CD4-positive, alpha-beta T cell treated with Interleukin-6 for 4 hours (primary cell): ENCODE results near the gene FKBP5.
"Not testable (repeated sequence)": the region's sequence is repeated elsewhere in the genome, so short reads cannot be mapped to it uniquely, and the experiment has no call there.

Experiments
- DNase-seq: peaks from one replicate; pipeline ENCODE4 v3.0.0-alpha.2; 2020; ENCODE audit warnings: mixed read lengths

FKBP5 gene

DNA sequence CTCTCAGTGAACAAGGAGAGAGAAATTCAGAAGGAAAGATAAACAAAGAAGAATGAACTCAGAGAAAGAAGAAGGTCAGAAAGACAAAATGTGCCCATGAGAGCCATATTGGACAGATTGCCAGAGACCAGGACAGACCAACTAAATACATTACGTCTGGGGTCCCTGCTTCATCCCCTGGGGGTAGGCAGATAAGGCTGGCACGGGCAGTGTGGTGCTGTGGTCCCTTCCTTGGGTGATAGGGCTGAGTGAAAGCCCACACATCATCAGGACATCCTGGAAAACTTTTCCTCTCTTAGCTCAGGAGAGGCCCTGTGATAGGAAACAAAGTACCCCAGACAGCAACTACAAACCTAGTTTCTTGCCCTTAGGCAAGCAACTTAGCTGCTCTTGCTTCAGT, 34.9 kb upstream of the FKBP5 start:
- no peak for DNase-seq

DNA sequence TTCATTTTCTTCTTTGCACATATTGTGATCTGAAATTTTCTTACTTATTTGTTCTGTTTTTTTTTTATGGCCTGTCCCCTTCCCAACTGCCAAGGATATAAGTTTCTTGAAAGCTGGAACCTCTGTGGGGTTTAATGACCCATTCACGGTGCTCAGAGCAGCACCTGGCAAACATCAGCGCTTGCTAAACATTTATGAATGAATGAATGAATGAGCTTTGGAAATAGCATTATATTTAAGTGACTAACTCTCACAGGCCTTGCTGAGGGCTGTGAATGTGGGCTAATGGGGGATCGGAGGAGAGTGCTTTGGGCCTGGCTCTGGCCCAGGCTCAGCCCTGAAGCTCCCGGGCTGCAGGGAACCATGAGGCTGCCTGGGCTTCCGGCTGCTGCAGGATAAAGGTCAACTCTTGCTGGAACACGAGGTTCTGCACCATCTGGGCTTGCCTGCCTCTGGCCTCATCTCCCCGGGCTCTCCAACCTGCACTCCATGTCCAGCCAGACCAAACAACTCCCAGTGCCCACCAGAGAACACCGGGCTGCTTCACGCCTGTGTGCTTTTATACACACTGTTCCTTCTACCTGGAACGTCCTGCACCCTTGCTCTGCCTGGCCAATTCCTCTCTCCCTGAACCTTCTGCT, 33.5 kb upstream of the FKBP5 start:
- DNase-seq: no peak

DNA sequence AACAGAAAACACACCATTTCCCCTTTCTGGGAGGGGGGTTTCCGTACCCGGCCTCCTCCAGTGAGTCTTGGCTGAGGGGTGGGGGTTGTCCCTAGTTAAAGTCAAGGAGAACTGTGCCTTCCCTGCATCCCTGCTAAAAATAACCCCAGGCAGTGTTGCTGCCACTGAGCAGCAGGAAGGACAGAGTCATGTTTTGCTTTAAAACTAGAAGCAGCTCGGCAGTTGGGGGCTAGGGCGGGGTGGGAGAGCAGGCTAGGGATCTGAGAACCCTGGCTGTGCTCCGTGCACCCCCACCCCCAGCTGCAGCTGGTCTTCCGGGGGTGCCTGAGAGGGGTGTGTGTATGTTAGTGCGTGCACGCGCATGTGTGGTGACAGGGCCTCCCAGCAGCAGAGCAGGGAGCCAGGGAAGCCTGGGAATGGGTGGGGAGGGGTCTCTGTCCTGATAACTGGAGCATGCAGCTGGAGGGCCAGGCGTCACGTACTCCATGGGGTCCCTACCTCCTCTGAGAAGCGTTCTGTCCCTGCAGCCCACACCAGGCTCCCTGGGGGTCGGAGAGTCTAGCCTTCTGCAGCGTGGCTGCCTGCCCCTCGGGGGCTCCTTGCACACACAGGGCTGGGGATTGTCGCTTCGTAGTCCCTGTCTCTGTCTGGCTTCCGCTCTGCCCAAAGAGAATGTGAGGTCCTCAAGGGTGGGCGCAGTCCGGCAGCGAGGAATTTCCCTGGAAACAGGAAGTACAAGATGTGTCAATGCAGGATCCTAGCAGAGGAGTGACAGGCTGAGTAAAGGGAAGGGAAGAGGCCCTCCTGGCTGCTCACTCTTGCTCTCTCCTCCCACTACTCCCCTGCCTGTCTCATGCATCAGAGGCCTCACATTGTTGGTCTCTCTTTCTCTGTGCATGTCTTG, 31.4 kb upstream of the FKBP5 start:
- peak; percentile 65 for DNase-seq

GRCh38 chr6:35719404-35719829, 30.7 kb upstream of the FKBP5 start:
- no peak for DNase-seq

DNA sequence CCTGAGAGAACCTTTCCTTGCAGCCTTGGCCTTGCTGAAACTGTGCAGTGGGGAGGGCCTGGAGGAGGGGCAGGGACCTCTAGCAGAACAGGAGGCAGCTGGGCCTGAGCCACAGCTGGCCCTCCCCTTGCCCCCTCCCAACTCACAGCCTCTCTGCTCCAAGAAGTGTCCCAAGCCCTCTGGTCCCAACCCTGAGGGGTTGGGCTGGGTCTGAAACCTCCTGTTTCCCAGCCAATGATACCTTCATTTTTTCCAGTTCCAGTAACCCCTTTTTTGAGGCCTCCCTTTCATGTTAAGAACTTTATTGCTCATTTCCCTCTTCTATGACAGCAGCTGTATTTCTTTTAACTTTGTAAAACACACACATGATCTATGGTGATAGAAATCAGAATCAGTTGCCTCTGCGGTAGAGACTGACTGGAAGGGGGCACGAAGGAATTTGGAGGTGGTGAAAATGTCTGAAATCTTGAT, 30.2 kb upstream of the FKBP5 start:
- DNase-seq: peak; percentile 58

- DNase-seq: no peak
Observed at GRCh38 chr6:35718375-35718736, 29.6 kb upstream of the FKBP5 start.

- DNase-seq: no peak
Observed at GRCh38 chr6:35717449-35718374, 29.0 kb upstream of the FKBP5 start.

DNA sequence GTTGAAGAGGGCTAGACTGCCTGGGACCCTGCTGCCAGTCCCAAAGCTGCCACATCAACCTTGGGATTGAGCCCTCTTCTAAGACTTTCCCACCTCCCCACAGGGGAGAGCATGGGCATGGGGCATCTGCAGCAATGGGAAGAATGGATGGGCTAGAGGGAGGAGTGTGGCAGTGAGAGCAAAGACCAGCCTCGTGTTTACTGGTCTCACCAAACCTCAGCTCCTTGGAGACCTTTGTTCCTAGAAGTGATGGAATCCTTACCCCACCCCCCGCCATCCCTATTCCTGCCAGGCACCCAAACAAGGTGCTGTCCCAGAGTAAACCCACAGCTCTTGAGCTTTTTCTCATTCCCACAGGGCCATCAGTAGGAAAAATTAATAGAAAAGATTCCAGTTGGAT, 28.1 kb upstream of the FKBP5 start:
- DNase-seq: no peak

GRCh38 chr6:35713006-35713767, 24.5 kb upstream of the FKBP5 start:
- DNase-seq: no peak

DNA sequence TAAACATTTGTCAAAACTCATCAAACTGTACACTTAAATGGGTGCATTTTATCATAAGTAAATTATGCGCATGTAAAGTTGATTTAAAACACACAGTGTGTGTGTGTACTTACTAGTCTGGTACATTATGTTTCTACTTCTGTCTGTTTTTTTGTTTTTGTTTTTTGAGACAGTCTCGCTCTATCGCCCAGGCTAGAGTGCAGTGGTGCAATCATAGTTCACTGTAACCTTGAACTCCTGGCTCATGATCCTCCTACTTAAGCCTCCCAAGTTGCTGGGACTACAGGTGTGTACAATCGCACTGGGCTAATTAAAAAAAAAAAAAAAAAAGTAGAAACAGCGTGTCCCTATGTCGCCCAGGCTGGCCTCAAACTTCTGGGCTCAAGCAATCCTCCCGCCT, 23.0 kb upstream of the FKBP5 start:
- DNase-seq: no peak

DNA sequence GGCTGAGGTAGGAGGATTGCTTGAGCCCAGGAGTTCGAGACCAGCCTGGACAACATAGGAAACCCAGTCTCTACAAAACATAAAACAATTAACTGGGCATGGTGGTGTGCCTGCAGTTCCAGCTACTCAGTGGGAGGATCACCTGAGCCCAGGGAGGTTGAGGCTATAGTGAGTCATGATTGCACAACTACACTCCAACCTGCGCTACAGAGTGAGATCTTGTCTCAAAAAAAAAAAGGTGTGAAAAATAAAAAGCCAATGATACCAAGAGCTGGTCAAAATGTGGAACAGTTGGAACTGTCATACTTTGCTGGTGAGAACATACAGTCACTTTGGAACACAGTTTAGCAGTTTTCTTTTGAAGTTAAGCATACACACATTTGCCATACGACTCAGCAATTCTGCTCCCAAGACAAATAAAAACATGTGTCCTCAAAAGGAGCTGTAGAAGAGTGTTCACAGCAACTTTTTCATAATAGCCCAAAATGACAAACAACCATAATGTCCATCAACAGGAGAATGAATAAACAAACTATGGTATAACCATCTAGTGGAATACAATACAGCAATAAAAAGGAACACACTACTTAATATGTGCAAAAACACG, 21.6 kb upstream of the FKBP5 start:
- DNase-seq: peak; percentile 40

DNA sequence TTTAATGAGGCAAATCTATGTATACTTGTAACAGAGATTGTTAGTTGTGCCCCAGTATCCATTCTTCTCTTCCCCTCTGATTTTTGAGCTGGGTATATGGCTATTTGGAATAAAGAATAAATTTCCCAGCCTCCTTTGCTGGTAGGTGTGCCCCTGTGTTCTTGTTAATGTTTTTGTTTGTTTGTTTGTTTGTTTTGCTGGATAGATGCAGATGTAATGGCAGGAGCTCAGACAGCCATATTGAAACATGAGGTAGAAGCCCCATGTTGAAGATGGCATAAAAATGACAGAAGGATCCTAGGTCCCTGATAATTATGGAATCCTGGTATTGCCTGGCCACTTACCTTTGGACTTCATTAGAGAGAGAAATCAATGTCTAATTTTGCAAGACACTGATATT, 19.9 kb upstream of the FKBP5 start:
- DNase-seq: no peak

- DNase-seq: no peak
Observed at GRCh38 chr6:35707714-35708407, 19.1 kb upstream of the FKBP5 start.

DNA sequence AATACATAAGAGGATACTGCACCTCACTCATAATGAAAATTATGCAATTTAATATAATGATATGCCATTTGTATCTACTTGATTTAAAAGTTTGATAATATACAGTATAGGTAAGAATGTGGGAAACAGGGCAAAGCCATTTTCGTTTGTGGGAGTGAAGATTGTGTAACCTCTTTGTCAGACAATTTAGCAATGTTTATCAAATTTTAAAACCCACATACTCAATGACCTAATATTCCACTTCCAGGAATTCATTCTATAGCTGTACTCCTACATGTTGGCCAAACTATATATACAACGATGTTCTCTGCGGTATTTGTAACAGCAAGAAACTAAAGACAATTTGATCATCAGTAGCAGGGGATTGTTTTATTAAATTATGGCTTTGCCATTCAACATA, 17.8 kb upstream of the FKBP5 start:
- DNase-seq: no peak

- no peak for DNase-seq
Observed at GRCh38 chr6:35703554-35703953, 14.8 kb upstream of the FKBP5 start.

GRCh38 chr6:35698858-35699257, 10.1 kb upstream of the FKBP5 start:
- DNase-seq: no peak

DNA sequence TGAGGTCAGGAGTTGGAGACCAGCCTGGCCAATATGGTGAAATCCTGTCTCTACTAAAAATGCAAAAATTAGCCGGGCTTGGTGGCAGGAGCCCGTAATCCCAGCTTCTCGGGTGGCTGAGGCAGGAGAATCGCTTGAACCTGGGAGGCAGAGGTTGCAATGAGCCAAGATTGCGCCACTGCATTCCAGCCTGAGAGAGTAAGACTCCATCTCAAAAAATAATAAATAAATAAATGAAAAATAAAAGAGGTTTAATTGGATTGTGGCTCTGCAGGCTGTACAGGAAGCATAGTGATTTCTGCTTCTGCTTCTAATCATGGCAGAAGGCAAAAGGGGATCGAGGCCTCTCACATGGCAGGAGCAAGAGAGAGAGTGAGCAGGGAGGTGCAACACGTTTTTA, 9.7 kb upstream of the FKBP5 start:
- not testable (repeated sequence) for DNase-seq

- DNase-seq: no peak
Observed at GRCh38 chr6:35694462-35694861, 5.7 kb upstream of the FKBP5 start.

DNA sequence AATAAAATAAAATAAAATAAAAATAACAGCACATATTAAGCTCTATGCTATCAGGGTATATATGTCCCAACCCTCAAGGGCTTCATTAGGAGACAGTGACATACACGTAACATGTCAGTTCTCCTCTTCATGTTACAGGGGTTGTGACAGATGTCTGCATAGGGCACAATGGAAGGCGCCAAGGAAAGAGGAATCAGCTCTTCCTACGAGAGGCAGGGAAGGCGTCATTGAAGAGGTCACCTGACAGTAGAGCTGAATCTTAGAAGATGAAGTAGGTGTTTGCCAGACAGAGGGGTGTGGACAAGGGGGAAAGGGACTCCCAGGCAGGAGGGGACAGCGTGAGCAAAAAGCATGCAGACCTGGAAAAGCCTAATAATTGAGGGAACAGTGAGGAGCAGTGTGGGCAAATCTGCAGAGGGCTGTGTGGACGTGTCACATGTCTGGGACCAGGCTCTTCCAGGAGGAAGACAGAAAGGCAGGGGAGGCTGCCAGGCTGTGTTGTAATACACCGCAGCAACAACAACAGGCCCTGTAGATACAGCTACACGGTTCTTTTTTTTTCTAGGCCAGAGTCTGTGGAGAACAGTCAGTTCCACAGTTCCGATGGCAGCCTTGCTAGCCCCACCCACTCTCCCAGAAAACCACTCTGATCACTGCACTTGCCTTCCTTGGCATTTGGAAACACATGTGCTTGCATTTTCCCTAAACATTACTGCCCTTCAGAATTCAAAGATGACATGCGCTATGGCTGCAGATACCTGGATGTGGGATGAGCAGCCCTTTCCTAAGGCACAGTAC, 2.5 kb upstream of the FKBP5 start:
- no peak for DNase-seq

- no peak for DNase-seq
Observed at GRCh38 chr6:35690484-35690883, 1.8 kb upstream of the FKBP5 start.
